HepG2 (cell line): ENCODE results near the gene C1S.

ENCODE experiments used
- PHF8 ChIP-seq: sonication (generic); formaldehyde crosslinking; IDR thresholded peaks from 2 replicates; pipeline ENCODE4 v1.5.0; 2020; ENCODE audit warnings: missing genetic modification reagents
- SIN3A ChIP-seq: IDR thresholded peaks from 2 replicates; pipeline ENCODE4 v1.6.1; 2011; ENCODE audit warnings: low read depth, mild to moderate bottlenecking, control low read depth, low read length, borderline replicate concordance
- SMAD1 ChIP-seq: sonication (generic); formaldehyde crosslinking; IDR thresholded peaks from 2 replicates; pipeline ENCODE4 v1.4.0; 2020; ENCODE audit warnings: missing genetic modification reagents, low read depth, mild to moderate bottlenecking, borderline replicate concordance
- SP1 ChIP-seq, 2 experiments: fragments of 450-650 bp in 1 of 2; sonication (generic) in 1 of 2; formaldehyde crosslinking in 1 of 2; IDR thresholded peaks; 2 replicates each; pipeline versions ENCODE4 v1.4.0 to v1.6.1; 2016 to 2020; ENCODE audit warnings: missing genetic modification reagents in 1 of 2
- ZNF10 ChIP-seq: sonication (generic); formaldehyde crosslinking; IDR thresholded peaks from 2 replicates; pipeline ENCODE4 v1.4.0; 2020; ENCODE audit warnings: mild to moderate bottlenecking, low read depth, missing genetic modification reagents, borderline replicate concordance
- TF ChIP-seq, protein P1 (sequence below): sonication (generic); formaldehyde crosslinking; IDR thresholded peaks from 2 replicates; pipeline ENCODE4 v1.8.1; 2023; ENCODE audit warnings: missing genetic modification reagents, inconsistent platforms, borderline replicate concordance
- TF ChIP-seq, protein P2 (sequence below): fragments of 450-650 bp; IDR thresholded peaks from 2 replicates; pipeline ENCODE4 v1.6.1; 2017; ENCODE audit warnings: mild to moderate bottlenecking
- TF ChIP-seq, protein P3 (sequence below): sonication (generic); formaldehyde crosslinking; IDR thresholded peaks from 2 replicates; pipeline ENCODE4 v1.5.0; 2020; ENCODE audit warnings: mild to moderate bottlenecking, missing genetic modification reagents, moderate library complexity

DNA sequence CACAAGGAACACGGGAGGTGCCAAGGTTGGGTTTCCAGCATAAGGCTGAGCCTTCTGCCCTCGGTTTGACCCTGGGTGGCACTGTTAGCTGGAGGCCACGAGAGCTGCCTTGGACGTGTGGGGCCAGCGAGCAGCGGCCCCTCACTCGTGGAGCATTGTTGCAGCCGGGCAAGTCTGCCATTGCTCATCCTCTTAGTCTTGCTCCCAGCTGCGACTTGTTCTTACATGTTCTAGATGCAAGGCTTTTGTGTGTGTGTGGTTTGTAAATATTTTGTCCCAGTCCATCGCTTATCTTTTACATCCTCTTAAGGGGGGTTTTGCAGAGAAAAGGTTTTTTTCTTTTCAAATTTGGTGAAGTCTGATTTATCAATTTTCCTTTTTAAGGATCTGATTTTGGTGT is 21.1 kb upstream of the C1S start:
- TF ChIP-seq SP1 (IDR thresholded peaks at IDR 0.05) (no peak), SP1 (CRISPR knock-in tag; IDR thresholded peaks at IDR 0.05) (no peak), SIN3A (no peak), ZNF10 (CRISPR knock-in tag) (no peak), SMAD1 (CRISPR knock-in tag) (no peak), PHF8 (CRISPR knock-in tag) (no peak)
- TF ChIP-seq, protein P1, sequence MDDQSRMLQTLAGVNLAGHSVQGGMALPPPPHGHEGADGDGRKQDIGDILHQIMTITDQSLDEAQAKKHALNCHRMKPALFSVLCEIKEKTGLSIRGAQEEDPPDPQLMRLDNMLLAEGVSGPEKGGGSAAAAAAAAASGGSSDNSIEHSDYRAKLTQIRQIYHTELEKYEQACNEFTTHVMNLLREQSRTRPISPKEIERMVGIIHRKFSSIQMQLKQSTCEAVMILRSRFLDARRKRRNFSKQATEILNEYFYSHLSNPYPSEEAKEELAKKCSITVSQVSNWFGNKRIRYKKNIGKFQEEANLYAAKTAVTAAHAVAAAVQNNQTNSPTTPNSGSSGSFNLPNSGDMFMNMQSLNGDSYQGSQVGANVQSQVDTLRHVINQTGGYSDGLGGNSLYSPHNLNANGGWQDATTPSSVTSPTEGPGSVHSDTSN (CRISPR knock-in tag) = no peak
- TF ChIP-seq, protein P2, sequence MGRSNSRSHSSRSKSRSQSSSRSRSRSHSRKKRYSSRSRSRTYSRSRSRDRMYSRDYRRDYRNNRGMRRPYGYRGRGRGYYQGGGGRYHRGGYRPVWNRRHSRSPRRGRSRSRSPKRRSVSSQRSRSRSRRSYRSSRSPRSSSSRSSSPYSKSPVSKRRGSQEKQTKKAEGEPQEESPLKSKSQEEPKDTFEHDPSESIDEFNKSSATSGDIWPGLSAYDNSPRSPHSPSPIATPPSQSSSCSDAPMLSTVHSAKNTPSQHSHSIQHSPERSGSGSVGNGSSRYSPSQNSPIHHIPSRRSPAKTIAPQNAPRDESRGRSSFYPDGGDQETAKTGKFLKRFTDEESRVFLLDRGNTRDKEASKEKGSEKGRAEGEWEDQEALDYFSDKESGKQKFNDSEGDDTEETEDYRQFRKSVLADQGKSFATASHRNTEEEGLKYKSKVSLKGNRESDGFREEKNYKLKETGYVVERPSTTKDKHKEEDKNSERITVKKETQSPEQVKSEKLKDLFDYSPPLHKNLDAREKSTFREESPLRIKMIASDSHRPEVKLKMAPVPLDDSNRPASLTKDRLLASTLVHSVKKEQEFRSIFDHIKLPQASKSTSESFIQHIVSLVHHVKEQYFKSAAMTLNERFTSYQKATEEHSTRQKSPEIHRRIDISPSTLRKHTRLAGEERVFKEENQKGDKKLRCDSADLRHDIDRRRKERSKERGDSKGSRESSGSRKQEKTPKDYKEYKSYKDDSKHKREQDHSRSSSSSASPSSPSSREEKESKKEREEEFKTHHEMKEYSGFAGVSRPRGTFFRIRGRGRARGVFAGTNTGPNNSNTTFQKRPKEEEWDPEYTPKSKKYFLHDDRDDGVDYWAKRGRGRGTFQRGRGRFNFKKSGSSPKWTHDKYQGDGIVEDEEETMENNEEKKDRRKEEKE = no peak
- TF ChIP-seq, protein P3, sequence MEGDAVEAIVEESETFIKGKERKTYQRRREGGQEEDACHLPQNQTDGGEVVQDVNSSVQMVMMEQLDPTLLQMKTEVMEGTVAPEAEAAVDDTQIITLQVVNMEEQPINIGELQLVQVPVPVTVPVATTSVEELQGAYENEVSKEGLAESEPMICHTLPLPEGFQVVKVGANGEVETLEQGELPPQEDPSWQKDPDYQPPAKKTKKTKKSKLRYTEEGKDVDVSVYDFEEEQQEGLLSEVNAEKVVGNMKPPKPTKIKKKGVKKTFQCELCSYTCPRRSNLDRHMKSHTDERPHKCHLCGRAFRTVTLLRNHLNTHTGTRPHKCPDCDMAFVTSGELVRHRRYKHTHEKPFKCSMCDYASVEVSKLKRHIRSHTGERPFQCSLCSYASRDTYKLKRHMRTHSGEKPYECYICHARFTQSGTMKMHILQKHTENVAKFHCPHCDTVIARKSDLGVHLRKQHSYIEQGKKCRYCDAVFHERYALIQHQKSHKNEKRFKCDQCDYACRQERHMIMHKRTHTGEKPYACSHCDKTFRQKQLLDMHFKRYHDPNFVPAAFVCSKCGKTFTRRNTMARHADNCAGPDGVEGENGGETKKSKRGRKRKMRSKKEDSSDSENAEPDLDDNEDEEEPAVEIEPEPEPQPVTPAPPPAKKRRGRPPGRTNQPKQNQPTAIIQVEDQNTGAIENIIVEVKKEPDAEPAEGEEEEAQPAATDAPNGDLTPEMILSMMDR (CRISPR knock-in tag) = no peak
